HCT116 (cell line): Measurements from ENCODE around the gene SYNPO2L. TPM values are rescaled to one million over a fixed set of nuclear protein-coding genes. Genes with fewer than 3 reads are reported as not detected.

Experiments used
- ATAC-seq: fragments of 200-7000 bp; cut with Tn5 transposase; 2 replicates; pipeline ENCODE4 v1.9.1; 2020; ENCODE audit warnings: mild to moderate bottlenecking, moderate library complexity
- BruUV-seq: library from RNA; stranded (reverse); fragments of 400-500 nt; replicated peaks from 2 replicates; lab custom pipeline; 2021; lab: Mats Ljungman, UMichigan
- CTCF ChIA-PET: fragments of 300-600 bp; sonication (Branson Sonifier 250); formaldehyde crosslinking; loops from one replicate; lab custom pipeline; 2021; ENCODE audit warnings: antibody characterized with exemption; lab: Charles Lee
- POLR2A ChIA-PET: fragments of 300-600, 350-600 bp; sonication (Branson Sonifier 250); formaldehyde crosslinking; loops from one replicate; lab custom pipeline; 2021; ENCODE audit warnings: antibody characterized with exemption; lab: Charles Lee
- RAD21 ChIA-PET, 2 experiments: fragments of 300-600 bp; sonication (Branson Sonifier 250); formaldehyde crosslinking; loops; one replicate each; lab custom pipeline; 2023; ENCODE audit warnings: low total read pairs in 2 of 2; ENCODE audit not compliant: uncharacterized antibody in 2 of 2, unreplicated experiment in 2 of 2, low non-redundant PET in 1 of 2; lab: Charles Lee
- DNase-seq: peaks from one replicate; pipeline ENCODE4 v3.0.0-alpha.2; 2010; ENCODE audit warnings: low read depth, low spot score
- H2AFZ ChIP-seq: fragments of 200-600 bp; shearing (Covaris generic), sonication (generic); 2 replicates; pipeline ENCODE4 v1.6.1; 2017; ENCODE audit warnings: low read depth, mixed run types, mixed read lengths, antibody characterized with exemption, low read length; ENCODE audit not compliant: poor library complexity, severe bottlenecking
- H3K27ac ChIP-seq: 2 replicates; pipeline ENCODE4 v1.5.1; 2012; ENCODE audit warnings: low read depth, low read length
- H3K27me3 ChIP-seq: fragments of 200-600 bp; sonication (generic); 2 replicates; pipeline ENCODE4 v1.6.1; 2016; ENCODE audit warnings: mixed run types, low read length, mixed read lengths; ENCODE audit not compliant: insufficient read depth
- H3K36me3 ChIP-seq, 2 experiments: fragments of 200-500 bp in 1 of 2; fragments of 200-600 bp in 1 of 2; sonication (Bioruptor generic) in 1 of 2; sonication (generic) in 1 of 2; 2 replicates each; pipeline versions ENCODE4 v1.5.1 to v1.6.1; 2014 to 2016; ENCODE audit warnings: low read length in 2 of 2, inconsistent platforms in 1 of 2, mixed read lengths in 1 of 2, mixed run types in 1 of 2; ENCODE audit not compliant: insufficient read depth in 2 of 2, control insufficient read depth in 1 of 2
- H3K4me1 ChIP-seq, 2 experiments: fragments of 200-600 bp in 1 of 2; sonication (generic) in 1 of 2; 2 replicates each; pipeline versions ENCODE4 v1.5.1 to v1.6.1; 2012 to 2017; ENCODE audit warnings: low read length in 2 of 2, inconsistent platforms in 1 of 2, mild to moderate bottlenecking in 1 of 2, mixed read lengths in 1 of 2, mixed run types in 1 of 2, moderate library complexity in 1 of 2; ENCODE audit not compliant: insufficient read depth in 2 of 2, control insufficient read depth in 1 of 2
- H3K4me2 ChIP-seq: fragments of 200-600 bp; sonication (generic); 2 replicates; pipeline ENCODE4 v1.6.1; 2017; ENCODE audit warnings: mixed run types, low read length, mixed read lengths
- H3K4me3 ChIP-seq, 2 experiments: fragments of 200-600 bp in 1 of 2; sonication (generic) in 1 of 2; replicated peaks in 1 of 2; 2 replicates each; pipeline ENCODE4 v1.5.1; 2011 to 2016; ENCODE audit warnings: low read length in 2 of 2, control low read depth in 1 of 2, low read depth in 1 of 2, mild to moderate bottlenecking in 1 of 2, mixed read lengths in 1 of 2, mixed run types in 1 of 2
- H3K79me2 ChIP-seq: fragments of 200-600 bp; sonication (generic); 2 replicates; pipeline ENCODE4 v1.6.1; 2017; ENCODE audit warnings: mild to moderate bottlenecking, mixed run types, low read length, moderate library complexity, mixed read lengths; ENCODE audit not compliant: insufficient read depth
- H3K9ac ChIP-seq: fragments of 200-600 bp; sonication (generic); 2 replicates; pipeline ENCODE4 v1.6.1; 2016; ENCODE audit warnings: low read length, mixed read lengths
- H3K9me2 ChIP-seq: fragments of 200-600 bp; sonication (generic), shearing (Covaris generic); 2 replicates; pipeline ENCODE4 v1.6.1; 2017; ENCODE audit warnings: mixed run types, mild to moderate bottlenecking, moderate library complexity; ENCODE audit not compliant: insufficient read depth
- H3K9me3 ChIP-seq, 2 experiments: fragments of 200-500 bp in 1 of 2; fragments of 200-600 bp in 1 of 2; sonication (Bioruptor generic) in 1 of 2; sonication (generic) in 1 of 2; 2 replicates each; pipeline ENCODE4 v1.6.1; 2014 to 2017; ENCODE audit warnings: low read length in 2 of 2, mixed read lengths in 2 of 2, inconsistent platforms in 1 of 2, low read depth in 1 of 2, mild to moderate bottlenecking in 1 of 2, mixed run types in 1 of 2, moderate library complexity in 1 of 2; ENCODE audit not compliant: control insufficient read depth in 1 of 2, insufficient read depth in 1 of 2
- H4K20me1 ChIP-seq: fragments of 200-600 bp; sonication (generic), shearing (Covaris generic); 2 replicates; pipeline ENCODE4 v1.6.1; 2017; ENCODE audit warnings: mixed run types, mild to moderate bottlenecking, moderate library complexity; ENCODE audit not compliant: insufficient read depth
- CBX3 ChIP-seq: IDR thresholded peaks from 2 replicates; pipeline ENCODE4 v1.6.1; 2012; ENCODE audit warnings: low read depth
- CEBPB ChIP-seq: IDR thresholded peaks from 2 replicates; pipeline ENCODE4 v1.6.1; 2012; ENCODE audit warnings: low read depth
- CTCF ChIP-seq, 3 experiments: fragments of 200-600 bp in 1 of 3; sonication (generic) in 1 of 3; IDR thresholded peaks in 2 of 3; conservative IDR thresholded peaks in 1 of 3; 2 replicates each; pipeline ENCODE4 v1.5.1; 2012 to 2017; ENCODE audit warnings: low read depth in 2 of 3, low read length in 2 of 3, antibody characterized with exemption in 1 of 3, borderline replicate concordance in 1 of 3, control low read depth in 1 of 3, mild to moderate bottlenecking in 1 of 3, mixed read lengths in 1 of 3, mixed run types in 1 of 3, moderate library complexity in 1 of 3; ENCODE audit not compliant: insufficient read depth in 1 of 3
- EGR1 ChIP-seq: IDR thresholded peaks from 2 replicates; pipeline ENCODE4 v1.6.1; 2012; ENCODE audit warnings: low read depth
- ELF1 ChIP-seq: IDR thresholded peaks from 2 replicates; pipeline ENCODE4 v1.6.1; 2012; ENCODE audit warnings: low read depth, borderline replicate concordance
- EZH2 ChIP-seq: fragments of 200-600 bp; sonication (generic); IDR thresholded peaks from 2 replicates; pipeline ENCODE4 v1.6.1; 2017; ENCODE audit warnings: antibody characterized with exemption, mixed run types
- EZH2phosphoT487 ChIP-seq: fragments of 200-600 bp; IDR thresholded peaks from 2 replicates; pipeline ENCODE4 v1.6.1; 2018; ENCODE audit warnings: antibody characterized with exemption, borderline replicate concordance
- MAX ChIP-seq: IDR thresholded peaks from 2 replicates; pipeline ENCODE4 v1.6.1; 2012
- POLR2A ChIP-seq: IDR thresholded peaks from 2 replicates; pipeline ENCODE4 v1.7.0; 2011; ENCODE audit warnings: borderline replicate concordance; ENCODE audit not compliant: insufficient read depth, insufficient read length; ENCODE audit errors: extremely low read depth
- RAD21 ChIP-seq: IDR thresholded peaks from 2 replicates; pipeline ENCODE4 v1.6.1; 2012; ENCODE audit warnings: low read depth, mild to moderate bottlenecking
- SP1 ChIP-seq: IDR thresholded peaks from 2 replicates; pipeline ENCODE4 v1.6.1; 2012; ENCODE audit warnings: low read depth
- SRF ChIP-seq: IDR thresholded peaks from 2 replicates; pipeline ENCODE4 v1.6.1; 2012; ENCODE audit warnings: low read depth
- TCF7L2 ChIP-seq: IDR thresholded peaks from 2 replicates; pipeline ENCODE4 v1.7.0; 2011; ENCODE audit warnings: borderline replicate concordance, inconsistent platforms; ENCODE audit not compliant: insufficient read depth, insufficient read length; ENCODE audit errors: extremely low read depth
- YY1 ChIP-seq: IDR thresholded peaks from 2 replicates; pipeline ENCODE4 v1.6.1; 2011; ENCODE audit warnings: low read length, low read depth, moderate library complexity, mild to moderate bottlenecking; ENCODE audit not compliant: insufficient replicate concordance; ENCODE audit errors: extremely low read depth
- ZBTB33 ChIP-seq: IDR thresholded peaks from 2 replicates; pipeline ENCODE4 v1.6.1; 2011; ENCODE audit warnings: mild to moderate bottlenecking, low read length, moderate library complexity; ENCODE audit not compliant: insufficient replicate concordance; ENCODE audit errors: extremely low read depth
- intact Hi-C: fragments of 100-400 bp; cut with micrococcal nuclease; formaldehyde crosslinking; loops from 2 replicates; pipeline ENCODE4 v1.10.0; 2022
- total RNA-seq: library from RNA; stranded (reverse); gene quantifications from one replicate; pipeline ENCODE4 v1.2.1, GENCODE V29; 2021; ENCODE audit not compliant: unreplicated experiment

The SYNPO2L gene
- total RNA-seq, 1 experiment from 2014 or later = 0.10 TPM

- Histone ChIP-seq H3K4me1 (0 out of 4 replicates have a peak, but pooled peaks cover 0 to 4% of the 10 kb centered on the region in 2 experiments), H3K9me2 (no peaks in the 10 kb centered on the region), H3K36me3 (no peaks in the 10 kb centered on the region), H4K20me1 (no peaks in the 10 kb centered on the region), H3K9me3 (no peaks in the 10 kb centered on the region), H2AFZ (no peak overlapping the region), H3K27me3 (no peaks in the 10 kb centered on the region), H3K27ac (no peak overlapping the region), H3K4me2 (no peak overlapping the region), H3K4me3 (no peak overlapping the region), H3K9ac (no peak overlapping the region), H3K79me2 (no peaks in the 10 kb centered on the region)
- ATAC-seq (no peak), DNase-seq (no peak)
- BruUV-seq = no TSS peak
- TF ChIP-seq MAX = no peak
- RAD21 ChIA-PET = interaction anchor here (0.6 to 1.3 kb wide), 4 partner anchors 113 to 252 kb away, joined by 3 to 9 read pairs (median 3); no protein-coding TSS in a partner anchor
- CTCF ChIA-PET = interaction anchor here (1.1 to 4.1 kb wide), 4 partner anchors 18 to 379 kb away, joined by 5 to 36 read pairs (median 6); no protein-coding TSS in a partner anchor
- intact Hi-C loops = loop anchor here (5.0 kb wide), 2 partner anchors 381 to 396 kb away; partner anchors contain the start of gene DNAJC9
- POLR2A ChIA-PET = no interaction called here
Measured at GRCh38 chr10:73643362-73643761, 12.5 kb downstream of the SYNPO2L start.

GRCh38 chr10:73641328-73642060 lies 14.3 kb downstream of the SYNPO2L start, which contains the start of gene MYOZ1:
Gene MYOZ1, minus strand, starts transcription at chr10:73641474. Its CDS starts 1,457 bp downstream, at chr10:73640017.
- DNase-seq = no peak
- intact Hi-C loops = loop anchor here (5.0 kb wide), 2 partner anchors 379 to 394 kb away; partner anchors contain the start of gene DNAJC9
- Histone ChIP-seq H3K4me3 (no peak within 1 kb of the TSS), H3K79me2 (no peaks in the 10 kb centered on the region), H3K4me2 (no peak within 1 kb of the TSS), H3K27me3 (no peaks in the 10 kb centered on the region), H4K20me1 (no peaks in the 10 kb centered on the region), H2AFZ (no peak within 1 kb of the TSS), H3K9me2 (no peaks in the 10 kb centered on the region), H3K36me3 (no peaks in the 10 kb centered on the region), H3K9me3 (no peaks in the 10 kb centered on the region), H3K9ac (no peak within 1 kb of the TSS), H3K4me1 (0 out of 4 replicates have a peak, but pooled peaks cover 0 to 4% of the 10 kb centered on the region in 2 experiments), H3K27ac (no peak within 1 kb of the TSS)
- no TSS peak for BruUV-seq
- ChIA-PET RAD21 (interaction anchor here in 1 of 2 experiments (1.1 kb wide), 1 partner anchor 112 kb away, joined by 3 read pairs; no protein-coding TSS in a partner anchor), POLR2A (no interaction called here), CTCF (no interaction called here)
- no peak for ATAC-seq
- TF ChIP-seq TCF7L2 = no peak
- no peak for TF ChIP-seq YY1
- no peak for TF ChIP-seq RAD21
- no peak for TF ChIP-seq CBX3
- TF ChIP-seq EZH2phosphoT487 = no peak
- TF ChIP-seq SRF = no peak
- TF ChIP-seq ELF1 = no peak
- TF ChIP-seq ZBTB33 = no peak
- TF ChIP-seq CTCF (IDR thresholded peaks at IDR 0.05 in 2 of 3, conservative IDR thresholded peaks at IDR 0.05 in 1 of 3; ENCODE audit: borderline replicate concordance in 1 of 3, insufficient read depth in 1 of 3, low read depth in 2 of 3, low read length in 2 of 3) = no peak
- TF ChIP-seq SP1 = no peak
- TF ChIP-seq EGR1 = no peak
- no peak for TF ChIP-seq EZH2
- no peak for TF ChIP-seq CEBPB
- no peak for TF ChIP-seq POLR2A
